NCI-H748 treated with DMSO at 0.1 percent for 48 hours (cell line): ENCODE data around the gene RSU1.

Experiments used
- DNase-seq: peaks from one replicate; lab custom pipeline; 2025; lab: John Stamatoyannopoulos, UW

The RSU1 gene

GRCh38 chr10:16602104-16602775, 215.0 kb downstream of the RSU1 start:
- DNase-seq: no peak

DNA sequence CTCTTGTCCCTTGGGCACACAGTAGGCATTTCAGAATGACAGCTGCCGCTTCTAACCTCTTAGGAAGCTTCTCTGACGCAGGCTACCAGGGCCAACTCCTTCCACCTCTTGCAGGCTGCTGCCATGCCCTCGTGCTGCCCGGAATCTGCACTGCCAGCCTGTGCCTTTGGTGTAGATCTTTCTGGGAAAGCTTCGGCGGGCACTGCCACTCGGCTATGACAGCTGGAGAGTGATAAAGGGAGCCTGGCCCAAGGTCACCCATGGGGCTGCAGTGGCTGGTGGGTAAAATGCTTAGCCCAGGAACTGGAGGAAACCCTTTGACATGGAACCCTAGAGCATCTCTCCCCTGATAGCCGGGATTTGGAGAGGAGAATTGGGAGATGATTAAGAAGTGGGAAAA, 217.6 kb downstream of the RSU1 start:
- DNase-seq: no peak

GRCh38 chr10:16597656-16598055, 219.6 kb downstream of the RSU1 start:
- DNase-seq: no peak

GRCh38 chr10:16592378-16592777, 224.8 kb downstream of the RSU1 start:
- no peak for DNase-seq

DNA sequence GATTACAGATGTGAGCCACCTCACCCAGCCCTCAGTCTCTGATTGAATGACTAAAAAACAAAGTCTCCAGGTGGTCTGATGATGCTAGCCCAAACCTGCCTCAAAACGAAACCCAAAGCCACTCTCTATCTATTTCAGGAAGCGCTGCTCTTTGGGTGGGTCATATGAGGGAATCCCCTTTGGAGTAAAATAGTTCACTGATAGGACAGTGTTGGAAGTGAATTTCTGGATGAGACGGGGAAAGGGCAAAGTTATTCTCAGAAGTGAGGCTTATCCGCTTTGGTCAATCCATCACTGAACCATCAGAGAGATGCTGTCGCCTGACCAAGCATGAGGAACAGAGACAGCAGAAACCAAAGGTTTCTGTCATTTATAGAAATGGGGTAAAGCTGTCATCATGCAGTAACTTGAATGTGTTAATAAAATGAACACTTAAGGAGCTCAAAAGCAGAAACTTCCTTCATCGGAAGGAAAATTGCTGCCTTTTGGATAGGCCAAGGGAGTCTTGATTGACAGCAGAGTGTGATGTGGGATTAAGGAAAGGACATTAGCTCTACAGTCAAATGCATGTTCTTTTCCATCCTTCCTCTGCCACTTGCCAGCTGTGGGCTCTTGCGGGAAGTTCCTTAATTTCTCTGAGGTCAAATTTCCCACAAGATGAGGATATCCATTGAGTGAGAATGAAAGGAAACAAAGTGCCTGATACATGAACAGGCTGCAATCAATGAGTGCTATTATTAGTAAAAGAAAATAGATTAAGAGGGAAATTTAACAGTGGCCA, 230.7 kb downstream of the RSU1 start:
- DNase-seq: no peak

DNA sequence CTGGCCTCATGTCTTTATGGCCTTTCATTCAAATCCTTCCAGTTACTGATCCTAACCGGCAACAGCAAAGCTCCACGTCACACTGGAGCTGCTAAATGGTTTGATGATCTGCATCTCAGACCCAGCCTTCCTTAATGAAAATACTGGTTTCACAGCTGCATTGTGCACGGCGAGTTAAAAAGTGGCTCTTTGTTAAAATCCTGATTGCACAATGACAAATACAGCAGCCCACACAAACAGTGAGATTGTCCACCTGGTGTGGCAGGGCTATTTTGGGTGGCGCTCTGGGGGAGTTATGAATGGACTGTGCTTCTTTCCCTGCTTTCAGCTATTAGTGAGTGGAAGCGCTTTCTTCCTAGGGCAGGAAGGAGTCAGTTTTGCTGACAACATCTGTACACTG, 232.1 kb downstream of the RSU1 start:
- no peak for DNase-seq

DNA sequence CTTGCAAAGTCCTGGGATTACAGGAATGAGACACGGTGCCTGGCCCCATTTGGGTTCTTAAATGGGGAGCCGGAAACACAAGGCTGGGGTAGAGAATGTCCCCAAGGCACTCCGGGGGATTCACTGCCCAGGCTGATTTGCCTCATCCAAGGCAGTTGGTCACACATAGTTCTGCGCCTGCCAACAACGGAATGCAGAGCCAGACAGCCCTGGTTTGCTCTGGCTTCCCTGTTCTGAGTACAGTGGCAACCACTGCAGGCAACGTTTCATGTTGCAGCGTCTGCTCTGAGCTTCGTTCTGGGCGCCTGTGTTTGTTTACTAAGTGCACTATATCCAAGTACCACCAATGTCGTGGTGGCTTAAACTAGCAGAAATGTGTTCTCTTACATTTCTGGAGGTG, 233.8 kb downstream of the RSU1 start:
- no peak for DNase-seq

- DNase-seq: no peak
Measured at GRCh38 chr10:16581202-16581601, 236.0 kb downstream of the RSU1 start.

DNA sequence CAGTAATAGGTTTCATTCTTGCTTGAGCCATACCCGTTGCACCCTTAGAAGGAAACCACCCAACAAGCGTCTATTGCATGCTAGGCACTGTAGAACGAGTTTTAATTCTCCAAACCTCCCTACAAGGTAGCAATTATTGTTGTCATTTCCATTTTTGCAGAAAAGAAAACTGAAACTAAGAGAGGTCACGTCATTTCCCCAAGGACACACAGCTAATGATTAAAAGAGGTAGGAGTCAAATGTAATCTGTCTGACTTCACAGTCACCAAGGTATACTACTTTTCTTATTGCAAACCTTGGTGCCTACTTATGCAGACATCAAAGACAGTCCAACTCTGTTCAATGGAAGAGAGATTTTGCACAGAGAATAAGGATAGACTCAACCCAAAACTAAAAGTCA, 246.5 kb downstream of the RSU1 start:
- no peak for DNase-seq

DNA sequence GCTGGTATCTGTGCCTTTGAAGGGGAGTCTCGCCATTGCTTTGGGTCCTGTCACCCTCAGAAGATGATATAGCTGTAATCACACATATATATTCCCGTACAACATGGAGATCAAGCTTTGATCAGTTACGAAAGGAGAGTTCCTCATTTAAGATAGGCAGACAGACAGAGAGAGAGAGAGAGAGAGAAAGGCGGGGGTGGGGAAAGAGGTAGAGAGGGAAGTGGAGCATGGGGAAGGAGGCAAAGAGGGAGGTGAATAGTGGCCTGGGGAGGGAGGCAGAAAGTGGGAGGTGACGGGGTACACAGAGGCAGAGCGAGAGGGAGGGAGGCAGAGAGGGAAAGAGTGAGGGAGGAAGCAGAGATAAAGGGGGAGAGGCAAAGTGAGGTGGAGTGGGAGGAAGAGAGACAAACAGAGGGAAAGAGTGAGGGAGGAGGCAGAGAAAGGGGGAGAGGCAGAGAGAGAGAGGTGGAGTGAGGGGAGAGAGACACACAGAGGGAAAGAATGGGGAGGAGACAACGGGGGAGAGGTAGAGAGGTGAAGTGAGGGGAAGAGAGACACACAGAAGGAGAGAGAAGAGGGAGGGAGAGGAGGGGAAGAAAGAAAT, 250.9 kb downstream of the RSU1 start:
- no peak for DNase-seq

DNA sequence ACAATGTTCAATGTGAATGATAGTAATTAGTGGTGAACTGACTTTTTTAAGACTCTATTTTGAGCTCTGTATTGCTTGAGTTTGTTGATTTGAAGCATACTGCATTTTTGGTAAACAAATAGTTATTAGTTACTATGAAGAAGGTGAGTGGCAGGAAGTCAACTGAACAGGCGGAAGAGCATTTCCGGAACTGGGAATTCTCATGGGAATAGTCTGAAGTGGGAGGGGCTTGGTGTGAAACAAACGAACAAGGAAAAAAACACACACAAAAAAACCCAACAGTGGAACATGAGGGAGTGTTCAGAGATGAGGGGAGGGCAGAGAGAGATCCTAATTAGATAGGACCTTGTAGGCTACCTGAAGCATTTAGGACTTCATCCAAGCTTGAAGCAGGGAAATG, 251.6 kb downstream of the RSU1 start:
- DNase-seq: no peak

GRCh38 chr10:16562891-16563290, 254.3 kb downstream of the RSU1 start:
- DNase-seq: no peak

DNA sequence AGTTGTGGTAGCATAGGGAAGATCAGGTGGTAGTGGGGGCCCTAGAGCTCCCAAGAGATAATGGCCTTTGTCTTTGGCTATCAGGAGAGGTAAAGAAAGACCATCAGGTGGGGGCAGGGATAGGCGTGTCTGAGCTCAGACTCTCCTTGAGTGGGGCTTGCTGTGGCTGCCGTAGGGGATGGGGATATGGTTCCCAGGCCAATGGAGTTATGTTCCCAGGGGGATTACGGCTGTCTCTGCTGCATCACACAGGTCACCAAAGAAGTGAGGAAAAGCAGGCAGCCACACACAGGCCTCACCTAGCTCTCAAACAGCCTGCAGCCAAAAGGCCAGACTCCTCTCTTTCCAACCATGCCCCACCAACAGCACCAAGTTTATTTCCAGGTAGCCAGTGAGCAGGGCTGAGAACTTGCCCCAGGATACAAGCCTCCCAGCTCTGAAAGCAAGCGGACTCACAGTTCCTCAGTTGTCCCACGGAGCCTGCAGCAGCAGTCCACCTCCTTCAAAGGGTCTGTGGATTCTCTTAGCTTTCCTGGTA, 257.9 kb downstream of the RSU1 start:
- DNase-seq: no peak

- no peak for DNase-seq
Measured at GRCh38 chr10:16547973-16548372, 269.3 kb downstream of the RSU1 start.

GRCh38 chr10:16545116-16545736, 272.0 kb downstream of the RSU1 start:
- peak; percentile 31 for DNase-seq

DNA sequence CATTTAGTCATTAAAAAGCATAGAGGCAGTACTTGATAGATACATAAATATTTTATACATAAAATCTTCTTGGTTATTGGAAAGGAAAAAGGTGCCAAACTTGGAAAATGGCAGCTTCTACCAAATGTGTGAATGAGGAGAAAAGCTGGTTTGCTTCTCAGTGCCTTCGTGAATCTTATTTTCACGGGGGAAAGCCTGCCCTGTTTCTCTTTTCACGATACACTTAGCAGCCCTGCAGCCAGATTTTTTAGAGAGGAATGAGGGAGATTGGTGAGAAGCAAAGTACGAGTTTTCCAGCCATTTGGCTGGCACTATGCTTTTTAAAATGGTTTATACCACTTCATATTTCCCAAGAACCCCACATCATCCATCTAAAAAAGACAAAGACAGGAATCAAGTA, 272.6 kb downstream of the RSU1 start:
- DNase-seq: no peak

GRCh38 chr10:16544099-16544498, 273.1 kb downstream of the RSU1 start:
- DNase-seq: no peak
